DND-41 (cell line): ENCODE data around the gene ARHGEF17.

Experiments used
- ATAC-seq: fragments of 200-7000 bp; cut with Tn5 transposase; 3 replicates; pipeline ENCODE4 v1.9.1; 2021; ENCODE audit warnings: low read depth; ENCODE audit not compliant: insufficient read depth
- DNase-seq: peaks from one replicate; pipeline ENCODE4 v3.0.0-alpha.2; 2020
- H2AFZ ChIP-seq: 2 replicates; pipeline ENCODE4 v1.6.0; 2012; ENCODE audit warnings: low read depth, low read length
- H3K27ac ChIP-seq: 2 replicates; pipeline ENCODE4 v1.5.1; 2012; ENCODE audit warnings: low read length, inconsistent platforms
- H3K27me3 ChIP-seq: fragments of 200-600 bp; sonication (generic); 2 replicates; pipeline ENCODE4 v1.6.0; 2012; ENCODE audit warnings: low read length, mild to moderate bottlenecking, inconsistent platforms; ENCODE audit not compliant: insufficient read depth, poor library complexity
- H3K36me3 ChIP-seq: 2 replicates; pipeline ENCODE4 v1.5.1; 2012; ENCODE audit warnings: low read length, inconsistent platforms; ENCODE audit not compliant: insufficient read depth
- H3K4me1 ChIP-seq: 2 replicates; pipeline ENCODE4 v1.5.1; 2012; ENCODE audit warnings: mild to moderate bottlenecking, low read length; ENCODE audit not compliant: insufficient read depth
- H3K4me2 ChIP-seq: 2 replicates; pipeline ENCODE4 v1.6.0; 2012; ENCODE audit warnings: mild to moderate bottlenecking, moderate library complexity, low read length, inconsistent platforms; ENCODE audit not compliant: insufficient read depth
- H3K4me3 ChIP-seq, 2 experiments: fragments of 200-600 bp in 1 of 2; shearing (Covaris generic) in 1 of 2; 2 replicates each; pipeline ENCODE4 v1.5.1; 2012 to 2016; ENCODE audit warnings: inconsistent platforms in 2 of 2, low read length in 2 of 2, mild to moderate bottlenecking in 2 of 2, low read depth in 1 of 2, moderate library complexity in 1 of 2
- H3K79me2 ChIP-seq: 2 replicates; pipeline ENCODE4 v1.6.0; 2012; ENCODE audit warnings: low read length, inconsistent platforms; ENCODE audit not compliant: insufficient read depth
- H3K9ac ChIP-seq: 2 replicates; pipeline ENCODE4 v1.6.0; 2012; ENCODE audit warnings: low read depth, mild to moderate bottlenecking, inconsistent platforms, low read length, moderate library complexity
- H3K9me3 ChIP-seq: 2 replicates; pipeline ENCODE4 v1.5.1; 2012; ENCODE audit warnings: low read length, moderate library complexity, mild to moderate bottlenecking, inconsistent platforms; ENCODE audit not compliant: insufficient read depth, severe bottlenecking
- H4K20me1 ChIP-seq: 2 replicates; pipeline ENCODE4 v1.6.0; 2012; ENCODE audit warnings: low read length; ENCODE audit not compliant: insufficient read depth
- EZH2 ChIP-seq: IDR thresholded peaks from 3 replicates; pipeline ENCODE4 v1.6.1; 2012; ENCODE audit warnings: borderline replicate concordance, low read depth, mild to moderate bottlenecking, moderate library complexity, low read length, inconsistent platforms; ENCODE audit not compliant: severe bottlenecking
- TF ChIP-seq, protein P1 (sequence below): IDR thresholded peaks from 2 replicates; pipeline ENCODE4 v1.5.1; 2012; ENCODE audit warnings: borderline replicate concordance, low read length, moderate library complexity, mild to moderate bottlenecking; ENCODE audit not compliant: poor library complexity, severe bottlenecking; ENCODE audit errors: extremely low read depth

The ARHGEF17 gene

DNA sequence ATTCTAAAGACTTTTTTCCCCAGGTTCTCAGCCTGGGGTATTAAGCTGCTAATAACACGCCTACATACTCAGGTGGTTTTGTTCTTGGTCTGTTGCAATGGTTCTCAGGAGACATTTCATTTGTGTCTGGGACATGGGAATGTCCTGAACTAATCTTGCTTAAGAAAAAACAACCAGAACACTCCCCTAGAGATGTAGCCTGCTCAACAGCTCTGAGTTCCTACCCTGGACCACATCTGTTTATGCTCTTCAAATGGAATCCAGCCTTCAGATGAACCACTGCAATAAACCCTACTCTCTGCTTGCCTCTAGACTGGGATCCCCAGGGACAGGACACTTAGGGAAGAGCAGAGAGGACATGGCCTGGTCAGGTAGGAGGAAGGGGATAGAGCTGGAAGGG lies 98.1 kb downstream of the ARHGEF17 start:
- Histone ChIP-seq H3K9ac (no peak overlapping the region), H4K20me1 (no peaks in the 10 kb centered on the region), H3K27ac (no peak overlapping the region), H3K9me3 (no peaks in the 10 kb centered on the region), H3K4me1 (no peaks in the 10 kb centered on the region), H3K79me2 (no peaks in the 10 kb centered on the region), H2AFZ (no peak overlapping the region), H3K27me3 (no peaks in the 10 kb centered on the region), H3K4me3 (no peak overlapping the region), H3K4me2 (no peak overlapping the region), H3K36me3 (peaks cover 60% of the 10 kb centered on the region)
- TF ChIP-seq EZH2, result no peak
- TF ChIP-seq, protein P1, sequence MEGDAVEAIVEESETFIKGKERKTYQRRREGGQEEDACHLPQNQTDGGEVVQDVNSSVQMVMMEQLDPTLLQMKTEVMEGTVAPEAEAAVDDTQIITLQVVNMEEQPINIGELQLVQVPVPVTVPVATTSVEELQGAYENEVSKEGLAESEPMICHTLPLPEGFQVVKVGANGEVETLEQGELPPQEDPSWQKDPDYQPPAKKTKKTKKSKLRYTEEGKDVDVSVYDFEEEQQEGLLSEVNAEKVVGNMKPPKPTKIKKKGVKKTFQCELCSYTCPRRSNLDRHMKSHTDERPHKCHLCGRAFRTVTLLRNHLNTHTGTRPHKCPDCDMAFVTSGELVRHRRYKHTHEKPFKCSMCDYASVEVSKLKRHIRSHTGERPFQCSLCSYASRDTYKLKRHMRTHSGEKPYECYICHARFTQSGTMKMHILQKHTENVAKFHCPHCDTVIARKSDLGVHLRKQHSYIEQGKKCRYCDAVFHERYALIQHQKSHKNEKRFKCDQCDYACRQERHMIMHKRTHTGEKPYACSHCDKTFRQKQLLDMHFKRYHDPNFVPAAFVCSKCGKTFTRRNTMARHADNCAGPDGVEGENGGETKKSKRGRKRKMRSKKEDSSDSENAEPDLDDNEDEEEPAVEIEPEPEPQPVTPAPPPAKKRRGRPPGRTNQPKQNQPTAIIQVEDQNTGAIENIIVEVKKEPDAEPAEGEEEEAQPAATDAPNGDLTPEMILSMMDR, result no peak
- no peak for ATAC-seq
- DNase-seq, result no peak

DNA sequence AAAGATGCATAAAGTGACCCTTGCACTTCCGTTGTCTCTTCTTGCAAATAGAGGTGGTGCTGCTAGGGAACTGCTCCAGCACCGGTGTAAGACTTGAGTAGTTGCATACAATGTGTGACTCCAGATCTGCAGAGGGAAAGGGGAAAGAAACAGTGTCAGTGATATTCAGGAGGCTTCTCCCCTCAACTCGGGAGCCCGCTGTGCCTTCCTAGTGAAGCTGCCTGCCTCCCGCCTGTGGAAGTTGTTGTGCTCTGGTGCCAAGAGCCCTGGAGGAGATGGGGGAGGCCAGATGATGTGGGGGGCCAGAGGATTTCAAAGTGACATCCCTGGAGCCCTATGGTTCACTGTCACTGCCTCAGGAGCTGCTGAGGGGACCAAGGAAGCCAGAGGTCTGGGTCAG lies 98.5 kb downstream of the ARHGEF17 start:
- no peaks in the 10 kb centered on the region for H4K20me1 ChIP-seq
- no peak for ATAC-seq
- H2AFZ ChIP-seq, result no peak overlapping the region
- H3K27ac ChIP-seq, result no peak overlapping the region
- H3K9ac ChIP-seq, result no peak overlapping the region
- no peaks in the 10 kb centered on the region for H3K79me2 ChIP-seq
- no peaks in the 10 kb centered on the region for H3K4me1 ChIP-seq
- no peak overlapping the region for H3K4me3 ChIP-seq
- no peaks in the 10 kb centered on the region for H3K9me3 ChIP-seq
- no peak for DNase-seq
- H3K36me3 ChIP-seq, result peaks cover 61% of the 10 kb centered on the region
- no peak overlapping the region for H3K4me2 ChIP-seq
- TF ChIP-seq EZH2, result no peak
- TF ChIP-seq, protein P1, result no peak
- H3K27me3 ChIP-seq, result no peaks in the 10 kb centered on the region

DNA sequence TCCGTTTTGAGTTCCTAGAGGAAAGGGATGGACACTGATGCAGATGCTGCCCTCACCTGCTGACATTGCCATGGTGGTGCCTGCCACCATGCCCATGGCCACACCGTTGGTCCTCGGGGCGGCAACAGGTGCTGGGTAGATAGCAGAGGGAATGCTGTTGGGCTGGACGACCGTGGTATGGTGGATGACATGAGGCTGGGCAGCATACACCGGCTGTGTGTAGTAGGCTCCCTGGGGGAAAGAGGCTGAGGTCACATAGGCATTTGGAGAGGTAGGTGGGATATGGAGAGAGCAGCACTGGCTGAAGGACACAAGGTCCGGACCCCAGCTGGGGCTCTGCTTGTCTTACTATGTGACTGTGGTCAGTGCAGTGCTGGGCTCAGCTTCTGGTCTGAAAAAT lies 101.4 kb downstream of the ARHGEF17 start:
- H4K20me1 ChIP-seq, result no peaks in the 10 kb centered on the region; the same call in 1 of the 2 replicates
- no peak overlapping the region for H3K4me2 ChIP-seq
- no peak for DNase-seq
- H3K79me2 ChIP-seq, result no peaks in the 10 kb centered on the region
- H3K9me3 ChIP-seq, result no peaks in the 10 kb centered on the region
- peaks cover 61% of the 10 kb centered on the region for H3K36me3 ChIP-seq
- no peak overlapping the region for H3K9ac ChIP-seq
- H3K4me1 ChIP-seq, result no peaks in the 10 kb centered on the region
- no peak overlapping the region for H2AFZ ChIP-seq
- no peak for ATAC-seq
- TF ChIP-seq, protein P1, result no peak
- no peak for TF ChIP-seq EZH2
- H3K4me3 ChIP-seq, result no peak overlapping the region
- H3K27me3 ChIP-seq, result no peaks in the 10 kb centered on the region
- H3K27ac ChIP-seq, result no peak overlapping the region

DNA sequence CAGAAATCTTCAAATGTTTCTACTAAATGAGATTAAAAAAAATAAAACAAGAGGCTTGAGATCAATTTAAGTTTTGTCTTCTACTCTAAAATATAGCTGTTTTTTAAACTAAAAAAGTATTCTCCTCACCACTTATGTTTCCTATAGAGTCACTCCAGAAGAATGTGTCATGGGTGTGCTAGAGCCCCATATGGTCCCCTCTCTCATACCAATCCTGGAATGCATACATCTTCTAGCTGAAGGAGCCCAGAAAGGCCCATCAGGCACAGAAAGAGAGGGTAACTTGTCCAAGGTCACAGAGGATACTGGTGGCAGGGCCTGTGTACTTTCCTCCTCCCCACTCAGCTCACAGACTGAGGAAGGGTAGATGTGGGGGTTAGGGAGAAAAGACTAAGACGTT lies 102.6 kb downstream of the ARHGEF17 start:
- TF ChIP-seq EZH2, result no peak
- TF ChIP-seq, protein P1, result no peak
- Histone ChIP-seq H3K4me2 (no peak overlapping the region), H3K9me3 (no peaks in the 10 kb centered on the region), H3K9ac (no peak overlapping the region), H3K4me1 (no peaks in the 10 kb centered on the region), H3K27ac (no peak overlapping the region), H3K27me3 (no peaks in the 10 kb centered on the region), H3K36me3 (peaks cover 53% of the 10 kb centered on the region), H3K4me3 (no peak overlapping the region), H4K20me1 (no peaks in the 10 kb centered on the region; the same call in 1 of the 2 replicates), H3K79me2 (no peaks in the 10 kb centered on the region), H2AFZ (no peak overlapping the region)
- ATAC-seq (no peak), DNase-seq (no peak)
